HL-60 (cell line): ENCODE results near the gene SLC20A1.
"Not testable (repeated sequence)": the region's sequence is repeated elsewhere in the genome, so short reads cannot be mapped to it uniquely, and the experiment has no call there.

Source experiments
- DNase-seq, 2 experiments: peaks; one replicate each; pipeline ENCODE4 v3.0.0-alpha.2; 2010 to 2020; ENCODE audit warnings: low read depth in 1 of 2, low spot score in 1 of 2
- H3K27ac ChIP-seq: fragments of 250-450 bp; sonication (Bioruptor Pico); replicated peaks from 2 replicates; pipeline ENCODE4 v1.5.1; 2020; ENCODE audit warnings: mild to moderate bottlenecking, moderate library complexity
- H3K27me3 ChIP-seq: fragments of 250-450 bp; sonication (Bioruptor Pico); 2 replicates; pipeline ENCODE4 v1.5.1; 2021; ENCODE audit warnings: mild to moderate bottlenecking, moderate library complexity; ENCODE audit not compliant: insufficient read depth, poor library complexity, severe bottlenecking
- H3K4me3 ChIP-seq: replicated peaks from 2 replicates; pipeline ENCODE4 v1.5.1; 2011; ENCODE audit warnings: mild to moderate bottlenecking, control low read depth, low read length; ENCODE audit not compliant: insufficient read depth
- GABPA ChIP-seq: IDR thresholded peaks from 2 replicates; pipeline ENCODE4 v1.6.1; 2012; ENCODE audit warnings: low read depth
- POLR2AphosphoS5 ChIP-seq: IDR thresholded peaks from 2 replicates; pipeline ENCODE4 v1.6.1; 2012; ENCODE audit warnings: low read depth
- SPI1 ChIP-seq: IDR thresholded peaks from 2 replicates; pipeline ENCODE4 v1.6.1; 2012; ENCODE audit warnings: low read depth, mild to moderate bottlenecking, borderline replicate concordance
- TF ChIP-seq, protein P1 (sequence below): IDR thresholded peaks from one replicate; pipeline ENCODE4 v1.5.1; 2011; ENCODE audit warnings: low read length, control low read depth, inconsistent platforms; ENCODE audit not compliant: insufficient read depth
- TF ChIP-seq, protein P2 (sequence below): IDR thresholded peaks from 2 replicates; pipeline ENCODE4 v1.6.1; 2012; ENCODE audit warnings: low read depth; ENCODE audit not compliant: insufficient replicate concordance

SLC20A1 gene

GRCh38 chr2:112665113-112665780 lies 19.5 kb downstream of the SLC20A1 start:
- H3K27ac ChIP-seq: peak overlapping the region; percentile 72
- H3K27me3 ChIP-seq: no peaks in the 10 kb centered on the region
- H3K4me3 ChIP-seq: no peak overlapping the region
- DNase-seq: peak in 1 of 2 experiments; percentile 81
- no peak for TF ChIP-seq SPI1
- TF ChIP-seq POLR2AphosphoS5: peak; percentile 93

DNA sequence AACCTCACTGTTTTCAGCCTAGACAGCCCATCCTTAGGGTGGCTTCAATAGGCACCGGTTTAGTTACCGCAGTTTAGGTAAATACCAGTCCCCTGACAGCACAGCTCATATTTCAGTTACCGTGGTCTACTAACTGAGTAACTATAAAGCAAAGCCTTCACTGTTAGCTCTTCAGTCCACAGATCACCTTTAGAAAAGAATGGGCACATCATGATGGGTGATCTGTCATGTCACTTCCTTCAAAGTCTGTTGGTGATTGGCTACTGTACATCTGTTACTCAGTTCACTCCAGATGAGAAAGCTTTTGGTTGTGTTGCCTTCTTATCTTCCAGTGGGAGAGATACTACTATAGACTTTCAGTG lies 21.0 kb downstream of the SLC20A1 start:
- no peaks in the 10 kb centered on the region for H3K27me3 ChIP-seq
- no peak for DNase-seq
- H3K4me3 ChIP-seq: no peak overlapping the region
- TF ChIP-seq, protein P1, sequence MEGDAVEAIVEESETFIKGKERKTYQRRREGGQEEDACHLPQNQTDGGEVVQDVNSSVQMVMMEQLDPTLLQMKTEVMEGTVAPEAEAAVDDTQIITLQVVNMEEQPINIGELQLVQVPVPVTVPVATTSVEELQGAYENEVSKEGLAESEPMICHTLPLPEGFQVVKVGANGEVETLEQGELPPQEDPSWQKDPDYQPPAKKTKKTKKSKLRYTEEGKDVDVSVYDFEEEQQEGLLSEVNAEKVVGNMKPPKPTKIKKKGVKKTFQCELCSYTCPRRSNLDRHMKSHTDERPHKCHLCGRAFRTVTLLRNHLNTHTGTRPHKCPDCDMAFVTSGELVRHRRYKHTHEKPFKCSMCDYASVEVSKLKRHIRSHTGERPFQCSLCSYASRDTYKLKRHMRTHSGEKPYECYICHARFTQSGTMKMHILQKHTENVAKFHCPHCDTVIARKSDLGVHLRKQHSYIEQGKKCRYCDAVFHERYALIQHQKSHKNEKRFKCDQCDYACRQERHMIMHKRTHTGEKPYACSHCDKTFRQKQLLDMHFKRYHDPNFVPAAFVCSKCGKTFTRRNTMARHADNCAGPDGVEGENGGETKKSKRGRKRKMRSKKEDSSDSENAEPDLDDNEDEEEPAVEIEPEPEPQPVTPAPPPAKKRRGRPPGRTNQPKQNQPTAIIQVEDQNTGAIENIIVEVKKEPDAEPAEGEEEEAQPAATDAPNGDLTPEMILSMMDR: no peak
- TF ChIP-seq GABPA: no peak
- no peak for TF ChIP-seq SPI1
- TF ChIP-seq POLR2AphosphoS5: no peak
- TF ChIP-seq, protein P2, sequence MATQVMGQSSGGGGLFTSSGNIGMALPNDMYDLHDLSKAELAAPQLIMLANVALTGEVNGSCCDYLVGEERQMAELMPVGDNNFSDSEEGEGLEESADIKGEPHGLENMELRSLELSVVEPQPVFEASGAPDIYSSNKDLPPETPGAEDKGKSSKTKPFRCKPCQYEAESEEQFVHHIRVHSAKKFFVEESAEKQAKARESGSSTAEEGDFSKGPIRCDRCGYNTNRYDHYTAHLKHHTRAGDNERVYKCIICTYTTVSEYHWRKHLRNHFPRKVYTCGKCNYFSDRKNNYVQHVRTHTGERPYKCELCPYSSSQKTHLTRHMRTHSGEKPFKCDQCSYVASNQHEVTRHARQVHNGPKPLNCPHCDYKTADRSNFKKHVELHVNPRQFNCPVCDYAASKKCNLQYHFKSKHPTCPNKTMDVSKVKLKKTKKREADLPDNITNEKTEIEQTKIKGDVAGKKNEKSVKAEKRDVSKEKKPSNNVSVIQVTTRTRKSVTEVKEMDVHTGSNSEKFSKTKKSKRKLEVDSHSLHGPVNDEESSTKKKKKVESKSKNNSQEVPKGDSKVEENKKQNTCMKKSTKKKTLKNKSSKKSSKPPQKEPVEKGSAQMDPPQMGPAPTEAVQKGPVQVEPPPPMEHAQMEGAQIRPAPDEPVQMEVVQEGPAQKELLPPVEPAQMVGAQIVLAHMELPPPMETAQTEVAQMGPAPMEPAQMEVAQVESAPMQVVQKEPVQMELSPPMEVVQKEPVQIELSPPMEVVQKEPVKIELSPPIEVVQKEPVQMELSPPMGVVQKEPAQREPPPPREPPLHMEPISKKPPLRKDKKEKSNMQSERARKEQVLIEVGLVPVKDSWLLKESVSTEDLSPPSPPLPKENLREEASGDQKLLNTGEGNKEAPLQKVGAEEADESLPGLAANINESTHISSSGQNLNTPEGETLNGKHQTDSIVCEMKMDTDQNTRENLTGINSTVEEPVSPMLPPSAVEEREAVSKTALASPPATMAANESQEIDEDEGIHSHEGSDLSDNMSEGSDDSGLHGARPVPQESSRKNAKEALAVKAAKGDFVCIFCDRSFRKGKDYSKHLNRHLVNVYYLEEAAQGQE: no peak
- H3K27ac ChIP-seq: peak overlapping the region; percentile 72

DNA sequence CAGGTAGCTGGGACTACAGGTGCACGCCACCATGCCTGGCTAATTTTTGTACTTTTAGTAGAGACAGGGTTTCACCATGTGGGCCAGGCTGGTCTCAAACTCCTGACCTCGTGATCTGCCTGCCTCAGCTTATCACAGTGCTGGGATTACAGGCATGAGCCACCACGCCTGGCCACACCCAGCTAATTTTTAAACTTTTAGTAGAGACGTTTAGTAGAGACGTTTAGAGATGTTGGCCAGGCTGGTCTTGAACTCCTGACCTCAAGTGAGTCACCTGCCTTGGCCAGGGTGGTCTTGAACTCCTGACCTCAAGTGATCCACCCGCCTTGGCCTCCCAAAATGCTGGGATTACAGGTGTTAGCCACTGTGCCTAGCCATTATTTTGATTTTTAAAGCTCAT lies 21.8 kb downstream of the SLC20A1 start:
- H3K27me3 ChIP-seq, DNase-seq, H3K27ac ChIP-seq, H3K4me3 ChIP-seq: not testable (repeated sequence)

- no peak for DNase-seq
- H3K27me3 ChIP-seq: no peaks in the 10 kb centered on the region
Measured at GRCh38 chr2:112669667-112670066, 23.9 kb downstream of the SLC20A1 start.

More at GRCh38 chr2:112669667-112670066, 23.9 kb downstream of the SLC20A1 start:
- Histone ChIP-seq H3K4me3 (no peak overlapping the region), H3K27ac (no peak overlapping the region)
- no peak for TF ChIP-seq SPI1
- TF ChIP-seq, protein P2: no peak
- no peak for TF ChIP-seq GABPA
- TF ChIP-seq, protein P1: no peak
- TF ChIP-seq POLR2AphosphoS5: no peak
